Aorta (tissue), 5 donors: ENCODE data around the gene VIPAS39. TPM values are rescaled to one million over a fixed set of nuclear protein-coding genes. Genes with fewer than 3 reads are reported as not detected.

ENCODE experiments used
- ATAC-seq: fragments of 200-7000 bp; cut with Tn5 transposase; one replicate; pipeline ENCODE4 v1.9.1; 2022; ENCODE audit warnings: moderate library complexity; ENCODE audit not compliant: low FRiP score
- DNase-seq, 2 donors: peaks; one replicate each; pipeline ENCODE4 v3.0.0-alpha.2; 2020
- H3K27ac ChIP-seq, 2 donors: one replicate each; pipeline ENCODE4 v1.5.1; 2013; ENCODE audit warnings: low read length in 2 of 2, mild to moderate bottlenecking in 2 of 2, moderate library complexity in 2 of 2, control low read depth in 1 of 2, inconsistent platforms in 1 of 2, low read depth in 1 of 2
- H3K27me3 ChIP-seq, 2 donors: one replicate each; pipeline ENCODE4 v1.6.1; 2013; ENCODE audit warnings: control low read depth in 1 of 2, low read length in 1 of 2, mild to moderate bottlenecking in 1 of 2, moderate library complexity in 1 of 2; ENCODE audit not compliant: insufficient read depth in 2 of 2, control insufficient read depth in 1 of 2
- H3K36me3 ChIP-seq, 2 donors: one replicate each; pipeline ENCODE4 v1.6.1; 2013; ENCODE audit warnings: control low read depth in 1 of 2, low read length in 1 of 2, mild to moderate bottlenecking in 1 of 2; ENCODE audit not compliant: insufficient read depth in 2 of 2, control insufficient read depth in 1 of 2
- H3K4me1 ChIP-seq, 2 donors: one replicate each; pipeline ENCODE4 v1.6.1; 2013; ENCODE audit warnings: low read length in 2 of 2, control low read depth in 1 of 2, mild to moderate bottlenecking in 1 of 2, moderate library complexity in 1 of 2; ENCODE audit not compliant: insufficient read depth in 2 of 2, control insufficient read depth in 1 of 2
- H3K4me3 ChIP-seq, 2 donors: one replicate each; pipeline ENCODE4 v1.5.1; 2013; ENCODE audit warnings: low read length in 2 of 2, control low read depth in 1 of 2, mild to moderate bottlenecking in 1 of 2
- H3K9me3 ChIP-seq: one replicate; pipeline ENCODE4 v1.6.1; 2013; ENCODE audit warnings: mild to moderate bottlenecking, low read length; ENCODE audit not compliant: control insufficient read depth
- WGBS, 2 donors: extraction: QIAGEN DNeasy Blood & Tissue Kit; methylation state at CpG; one replicate each; pipeline ENCODE4 v1.1.7; 2013; 5-methylcytosine and 5-hydroxymethylcytosine counted together
- intact Hi-C, 2 donors: fragments of 100-400 bp; cut with DNase I; formaldehyde crosslinking; loops; one replicate each; pipeline versions ENCODE4 v1.14.2 to v1.15.0; 2022
- polyA plus RNA-seq, 2 donors: library from polyadenylated mRNA; stranded (reverse); fragments of 200-250 nt; gene quantifications; one replicate each; pipeline ENCODE4 v1.2.3, GENCODE V29; 2013
- total RNA-seq, 2 donors: library from RNA; stranded (reverse); fragmentation: NEBNext Ultra II Directional; extraction: Animal tissue kit (Norgen Biotek cat#: 25700); gene quantifications; one replicate each; pipeline ENCODE4 v1.2.1, GENCODE V29; 2021
- donor health status: healthy with polysubstance abuse.
- donor health status: Bipolar disorder and iron deficiency.
- donor health status: DM: no; HTN: no; CAD: no.
- donor health status: DM: no; HTN: no; CAD: no.
- donor health status: DM: yes; HTN: yes; CAD: no.

Gene VIPAS39
- total and polyA plus RNA-seq, 4 donors, result 6.1 to 17.3 (median 15.2) TPM

GRCh38 chr14:77490347-77490986, 33.1 kb upstream of the VIPAS39 start:
- Histone ChIP-seq H3K4me1 (no peaks in the 10 kb centered on the region), H3K27ac (no peak overlapping the region), H3K4me3 (no peak overlapping the region), H3K9me3 (no peaks in the 10 kb centered on the region), H3K36me3 (no peaks in the 10 kb centered on the region), H3K27me3 (no peaks in the 10 kb centered on the region)
- WGBS, 2 donors, result 88 to 90% methylated on average over 8 of the region's 8 CpGs
- DNase-seq (no peak), ATAC-seq (no peak)
- intact Hi-C loops, result no loop called here

GRCh38 chr14:77489041-77489440, 31.6 kb upstream of the VIPAS39 start:
- no peak for ATAC-seq
- intact Hi-C loops, result no loop called here

DNA sequence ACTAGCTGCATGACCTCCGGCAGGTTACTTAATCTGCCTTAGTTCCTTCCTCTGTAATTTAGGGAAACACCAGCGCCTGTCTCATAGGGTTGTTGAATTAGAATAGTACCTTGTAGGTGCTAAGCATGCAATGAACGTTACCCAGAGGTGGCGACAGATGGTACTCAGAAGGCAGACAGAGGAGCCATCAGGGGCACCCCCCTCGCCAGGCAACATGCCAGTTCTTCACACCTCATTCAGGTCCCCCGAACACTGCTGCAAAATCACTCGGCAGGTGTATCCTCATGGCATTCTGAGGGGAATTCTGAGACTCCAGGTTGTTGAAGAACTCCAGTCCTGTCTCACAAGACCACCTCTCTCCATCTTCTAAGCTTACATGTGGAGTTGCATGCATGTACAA, 31.2 kb upstream of the VIPAS39 start:
- 80 to 84% methylated on average over 7 of the region's 7 CpGs for WGBS, 2 donors
- no peak overlapping the region for H3K4me3 ChIP-seq
- H3K9me3 ChIP-seq, result no peaks in the 10 kb centered on the region
- H3K36me3 ChIP-seq, result no peaks in the 10 kb centered on the region
- no peak overlapping the region for H3K27ac ChIP-seq
- intact Hi-C loops, result no loop called here
- H3K27me3 ChIP-seq, result no peaks in the 10 kb centered on the region
- no peaks in the 10 kb centered on the region for H3K4me1 ChIP-seq
- ATAC-seq (no peak), DNase-seq (no peak)

More at GRCh38 chr14:77489041-77489440, 31.6 kb upstream of the VIPAS39 start:
- Histone ChIP-seq H3K9me3 (no peaks in the 10 kb centered on the region), H3K4me3 (no peak overlapping the region), H3K36me3 (no peaks in the 10 kb centered on the region), H3K27ac (no peak overlapping the region), H3K4me1 (no peaks in the 10 kb centered on the region), H3K27me3 (no peaks in the 10 kb centered on the region)
- WGBS, 2 donors, result 86% methylated on average over 6 of the region's 6 CpGs
- DNase-seq, result no peak

DNA sequence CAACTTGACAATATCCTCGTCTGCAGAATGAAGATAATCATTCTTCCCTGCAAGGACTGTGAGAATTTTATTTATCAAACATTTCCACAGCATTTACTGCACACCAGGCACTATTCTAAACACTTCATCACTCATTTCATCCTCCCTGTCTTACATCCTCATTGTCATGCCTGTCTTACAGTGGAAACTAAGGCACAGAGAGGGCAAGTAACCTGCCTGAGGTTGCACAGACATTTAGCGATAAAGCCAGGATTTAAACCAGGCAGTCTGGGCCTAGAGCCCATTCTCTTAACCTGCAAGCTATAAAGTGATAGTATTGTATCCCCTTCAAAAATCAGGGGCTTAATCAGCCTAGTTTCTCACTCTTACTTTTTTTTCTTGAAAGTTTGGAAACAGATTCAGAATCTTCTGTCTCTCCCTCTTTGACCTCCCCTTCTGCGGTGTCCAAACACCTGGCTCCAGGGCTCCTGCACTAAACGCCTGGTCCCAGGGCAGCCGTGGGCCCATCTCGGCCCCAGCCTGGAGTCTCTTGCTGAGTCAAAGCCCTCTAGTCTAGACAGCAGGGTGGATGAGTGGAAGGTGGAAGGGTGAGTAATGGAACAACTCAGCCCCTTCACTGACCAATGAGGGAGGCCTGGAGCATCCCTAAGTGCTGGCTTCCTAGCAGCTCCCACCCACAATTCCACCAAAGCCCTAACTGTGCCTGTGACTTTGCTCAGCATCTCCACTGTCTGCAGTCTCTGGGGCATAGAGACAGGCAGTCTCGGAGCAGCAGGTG, 28.7 kb upstream of the VIPAS39 start:
- no peak for DNase-seq
- intact Hi-C loops, result no loop called here
- no peaks in the 10 kb centered on the region for H3K9me3 ChIP-seq
- no peak overlapping the region for H3K27ac ChIP-seq
- no peaks in the 10 kb centered on the region for H3K36me3 ChIP-seq
- no peaks in the 10 kb centered on the region for H3K4me1 ChIP-seq
- no peaks in the 10 kb centered on the region for H3K27me3 ChIP-seq
- no peak overlapping the region for H3K4me3 ChIP-seq
- no peak for ATAC-seq
- WGBS, 2 donors, result 90 to 92% methylated on average over 7 of the region's 7 CpGs

DNA sequence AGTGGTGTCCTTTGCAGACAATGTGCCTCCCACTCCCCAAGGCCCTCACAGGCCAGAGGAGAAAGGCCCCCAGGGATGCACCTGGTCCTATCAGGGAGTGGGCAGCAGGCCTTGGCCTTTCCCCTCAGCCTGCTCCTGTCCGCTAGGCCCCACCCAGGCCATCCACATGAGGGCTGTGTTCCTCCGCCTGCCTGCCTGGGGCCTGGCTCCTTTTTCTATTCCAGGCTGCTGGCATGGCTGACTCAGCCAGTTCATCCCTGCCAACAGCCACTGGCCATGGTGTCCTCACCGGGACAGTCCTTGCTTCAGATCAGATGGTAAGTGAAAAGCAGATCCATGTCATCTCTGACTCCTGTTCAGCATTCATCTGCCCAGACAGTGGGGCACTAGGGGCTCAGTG, 27.9 kb upstream of the VIPAS39 start:
- Histone ChIP-seq H3K27me3 (no peaks in the 10 kb centered on the region), H3K36me3 (no peaks in the 10 kb centered on the region), H3K9me3 (no peaks in the 10 kb centered on the region), H3K27ac (no peak overlapping the region), H3K4me1 (no peaks in the 10 kb centered on the region), H3K4me3 (no peak overlapping the region)
- 72 to 83% methylated on average over 3 of the region's 3 CpGs for WGBS, 2 donors
- no peak for ATAC-seq
- intact Hi-C loops, result no loop called here
- DNase-seq, result no peak

DNA sequence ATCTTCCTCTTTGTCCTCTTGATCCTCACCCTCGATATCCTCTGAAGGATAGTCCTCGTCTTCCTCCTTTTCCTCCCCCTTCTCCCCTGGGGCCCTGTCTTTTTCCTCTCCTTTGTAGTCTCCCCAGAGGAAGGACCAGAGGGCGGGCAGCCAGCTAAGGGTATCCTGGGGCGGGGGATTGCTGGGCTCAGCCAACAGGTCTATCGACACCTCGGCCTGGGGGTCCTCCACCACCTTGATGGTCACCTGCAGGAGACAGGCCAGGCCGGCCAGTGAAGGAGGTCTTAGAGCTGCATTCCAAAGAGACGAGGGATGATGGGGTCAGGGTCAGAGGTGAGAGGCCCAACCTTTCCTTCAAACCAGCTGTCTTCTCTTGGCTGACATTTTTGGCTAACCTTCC, 25.0 kb upstream of the VIPAS39 start:
- Histone ChIP-seq H3K27ac (no peak overlapping the region), H3K27me3 (no peaks in the 10 kb centered on the region), H3K4me1 (no peaks in the 10 kb centered on the region), H3K4me3 (no peak overlapping the region), H3K36me3 (no peaks in the 10 kb centered on the region), H3K9me3 (no peaks in the 10 kb centered on the region)
- WGBS, 2 donors, result 84 to 85% methylated on average over 8 of the region's 8 CpGs
- ATAC-seq (no peak), DNase-seq (no peak)
- intact Hi-C loops, result no loop called here

GRCh38 chr14:77478796-77479195, 21.4 kb upstream of the VIPAS39 start:
- no peak overlapping the region for H3K4me3 ChIP-seq
- no peak overlapping the region for H3K27ac ChIP-seq
- intact Hi-C loops, result no loop called here
- DNase-seq (no peak), ATAC-seq (no peak)
- 83 to 87% methylated on average over 1 of the region's 1 CpG for whole genome bisulfite sequencing, 2 donors
- H3K36me3 ChIP-seq, result no peaks in the 10 kb centered on the region
- no peaks in the 10 kb centered on the region for H3K27me3 ChIP-seq
- no peaks in the 10 kb centered on the region for H3K4me1 ChIP-seq
- no peaks in the 10 kb centered on the region for H3K9me3 ChIP-seq

DNA sequence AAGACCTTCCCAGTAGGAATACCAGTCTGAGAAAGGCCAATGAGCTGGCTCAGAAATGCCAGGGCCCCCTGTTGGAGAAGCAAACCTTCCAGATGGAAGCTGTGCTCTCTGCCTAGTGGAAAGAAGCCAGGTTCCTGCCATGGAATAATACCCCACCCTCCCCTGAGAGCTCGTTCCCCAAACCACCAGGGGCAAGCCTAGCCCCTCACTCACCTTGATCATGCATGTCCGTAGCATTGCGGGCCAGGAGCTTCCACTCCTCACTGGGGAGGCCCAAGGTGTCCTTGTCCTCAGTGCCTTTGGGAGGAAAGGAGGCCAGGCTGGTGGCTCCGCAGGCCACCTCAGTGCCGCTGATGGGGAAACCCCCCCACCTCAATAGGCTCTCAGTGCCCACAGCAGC, 20.6 kb upstream of the VIPAS39 start:
- no peaks in the 10 kb centered on the region for H3K4me1 ChIP-seq
- H3K9me3 ChIP-seq, result no peaks in the 10 kb centered on the region
- ATAC-seq, result no peak
- no peak for DNase-seq
- H3K4me3 ChIP-seq, result no peak overlapping the region
- no peak overlapping the region for H3K27ac ChIP-seq
- H3K36me3 ChIP-seq, result no peaks in the 10 kb centered on the region
- intact Hi-C loops, result no loop called here
- WGBS, 2 donors, result 86 to 88% methylated on average over 4 to 5 of the region's 5 CpGs
- H3K27me3 ChIP-seq, result no peaks in the 10 kb centered on the region
